ENCODE measurements around the gene GAPVD1.

GAPVD1 gene

DNA sequence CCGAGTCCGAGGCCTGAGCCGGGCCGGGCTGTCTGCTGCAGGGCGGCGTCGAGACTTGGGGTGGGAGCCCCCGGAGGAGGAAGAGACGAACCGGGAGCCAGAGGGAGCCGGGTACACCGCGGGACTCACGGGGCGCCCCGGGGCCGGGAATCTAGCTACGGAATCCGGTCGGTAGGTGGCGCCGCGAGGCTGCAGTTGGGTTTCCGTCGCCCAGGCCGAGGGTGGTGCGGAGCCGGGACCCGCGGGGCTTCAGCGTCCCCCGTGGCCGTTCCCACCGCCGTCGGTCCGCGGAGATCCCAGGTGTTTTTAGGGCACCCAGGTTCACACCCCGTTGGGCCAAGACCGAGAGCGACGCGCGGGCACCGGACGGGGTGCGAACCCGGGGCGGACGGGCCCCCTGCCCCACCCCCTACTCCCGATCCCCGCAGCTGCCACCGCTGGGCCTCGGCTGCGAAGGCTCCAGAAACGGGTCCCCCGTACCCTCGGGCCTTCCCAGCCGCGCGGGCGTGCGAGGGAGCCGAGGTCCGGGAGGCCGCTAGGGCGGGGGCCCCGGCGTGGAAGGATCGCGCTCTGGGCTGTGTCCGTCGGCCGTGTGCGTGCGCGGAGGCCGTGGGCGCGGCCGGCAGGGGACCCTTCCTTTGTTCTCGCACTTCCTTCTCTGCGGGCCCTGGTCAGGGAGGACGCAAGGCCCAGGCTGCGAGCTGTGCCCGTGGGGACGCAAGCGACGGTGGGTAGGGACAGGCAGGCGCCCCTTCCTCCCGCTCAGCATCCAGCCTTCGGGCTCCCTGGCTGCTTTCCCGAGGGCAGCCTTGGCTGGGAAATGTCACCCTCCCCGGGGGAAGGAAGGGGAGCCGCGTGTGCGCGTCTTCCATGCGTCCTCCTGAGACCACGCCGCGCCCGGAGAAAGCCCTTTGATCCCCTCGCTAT, 146.6 kb downstream of the GAPVD1 start:
- DNase-seq, result no peak

DNA sequence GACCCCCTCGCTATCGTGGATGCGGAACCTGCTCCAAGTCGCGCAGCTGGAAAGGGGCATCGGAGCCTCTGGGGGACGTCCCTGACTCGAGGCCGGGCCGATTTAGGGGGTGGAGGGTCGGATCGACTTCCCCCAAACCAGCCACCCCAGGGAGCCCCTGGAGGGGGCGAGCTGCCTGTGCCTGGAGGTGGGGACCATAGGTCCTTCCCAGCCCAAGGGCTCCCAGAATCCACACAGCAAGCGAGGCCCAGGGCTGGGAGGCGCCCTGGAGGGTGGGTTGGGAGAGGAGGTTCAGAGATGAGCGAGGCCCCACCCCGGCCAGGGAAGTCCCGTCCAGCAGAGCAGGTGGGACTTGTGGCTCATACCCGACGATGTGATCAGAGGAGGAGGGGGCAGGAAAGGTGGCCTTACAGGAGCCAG, 147.6 kb downstream of the GAPVD1 start:
- no peak for DNase-seq

DNA sequence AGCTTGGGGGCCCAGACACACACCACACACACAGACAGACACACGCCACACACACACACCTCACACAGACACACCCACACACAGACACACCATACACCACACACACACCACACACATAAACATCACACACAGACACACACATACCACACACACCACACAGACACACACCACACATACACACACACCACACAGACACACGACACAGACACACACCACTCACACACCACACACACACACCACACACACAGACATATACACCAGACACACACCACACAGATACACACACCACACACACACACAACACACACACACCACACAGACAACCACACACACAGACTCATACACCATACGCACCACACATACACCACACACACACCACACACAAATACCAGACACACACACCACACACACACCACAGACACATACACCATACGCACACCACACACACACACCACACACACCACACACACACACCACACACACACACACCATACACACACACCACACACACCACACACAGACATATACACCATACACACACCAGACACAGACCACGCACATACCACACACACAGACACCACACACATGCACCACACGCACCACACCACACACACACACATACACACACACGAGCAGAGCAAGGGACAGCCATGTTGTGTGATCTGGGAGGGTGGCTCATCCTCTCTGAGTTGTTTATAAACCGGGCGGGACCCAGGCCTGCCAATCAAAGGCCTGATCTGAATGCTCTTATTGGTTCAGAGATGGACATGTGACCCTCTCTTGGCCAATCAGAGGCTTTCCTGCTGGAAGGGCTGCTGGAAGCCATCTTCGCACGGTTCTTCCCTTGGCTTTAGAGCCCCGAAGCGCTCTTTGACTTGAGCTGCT, 148.3 kb downstream of the GAPVD1 start:
- DNase-seq, result no peak

DNA sequence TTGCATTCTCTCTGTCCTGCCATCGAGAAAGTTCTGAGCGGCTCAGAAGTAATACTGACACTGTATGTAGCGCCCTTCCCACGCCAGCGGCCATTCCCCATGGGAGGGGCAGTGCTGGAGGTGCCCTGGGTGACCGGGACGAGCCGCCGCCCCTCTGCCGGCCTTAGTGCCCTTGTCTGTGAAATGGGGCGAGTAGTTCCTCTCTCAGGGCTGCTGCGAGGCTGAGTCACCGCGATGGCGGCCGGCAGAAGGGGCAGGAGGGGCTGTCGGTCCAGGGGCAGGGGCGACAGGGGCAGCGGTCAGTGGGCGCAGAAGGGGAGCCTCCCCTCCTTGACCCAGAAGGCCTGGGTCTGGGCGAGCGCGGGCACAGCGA, 148.9 kb downstream of the GAPVD1 start:
- DNase-seq, result no peak

GRCh38 chr9:125411171-125411756, 149.6 kb downstream of the GAPVD1 start:
- DNase-seq, result no peak

GRCh38 chr9:125412166-125412565, 150.5 kb downstream of the GAPVD1 start:
- no peak for DNase-seq

- no peak for DNase-seq
Observed at GRCh38 chr9:125413579-125413978, 152.0 kb downstream of the GAPVD1 start.

- no peak for DNase-seq
Observed at GRCh38 chr9:125415583-125416460, 154.2 kb downstream of the GAPVD1 start.

DNA sequence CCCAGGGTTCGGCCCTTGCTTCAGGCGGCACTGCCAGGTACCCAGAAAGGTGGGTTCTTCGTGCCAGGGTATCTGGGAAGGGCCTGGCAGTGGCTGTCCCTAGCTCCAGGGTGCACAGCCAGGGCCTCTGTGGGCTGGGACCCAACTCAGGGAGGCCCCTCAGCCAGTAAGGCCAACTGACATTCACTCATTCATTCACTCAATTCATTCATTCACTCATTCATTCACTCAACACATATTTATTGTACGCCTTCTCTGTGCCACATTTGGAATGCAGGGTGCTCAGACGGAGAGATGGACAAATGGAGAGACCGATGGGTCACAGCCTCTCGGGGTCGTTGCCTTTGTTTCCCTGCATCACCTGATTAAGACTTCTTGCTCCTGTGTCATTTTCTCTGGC, 154.9 kb downstream of the GAPVD1 start:
- no peak for DNase-seq
